Cardiac muscle cell (in vitro differentiated cells and primary cell): Measurements from ENCODE around the gene OAF. TPM values are rescaled to one million over a fixed set of nuclear protein-coding genes. Genes with fewer than 3 reads are reported as not detected.

Experiments used
- DNase-seq, 2 donors: peaks; one replicate each; pipeline versions ENCODE4 v3.0.0 to v3.0.0-alpha.2; 2010 to 2017; ENCODE audit warnings: low read depth in 1 of 2, low spot score in 1 of 2
- H3K27ac ChIP-seq: fragments of 200-600 bp; sonication (generic); 2 replicates; pipeline ENCODE4 v1.5.1; 2016
- H3K27me3 ChIP-seq: fragments of 200-600 bp; sonication (generic); 2 replicates; pipeline ENCODE4 v1.6.0; 2016; ENCODE audit warnings: control low read depth
- H3K36me3 ChIP-seq: fragments of 200-600 bp; sonication (generic); 2 replicates; pipeline ENCODE4 v1.5.1; 2016; ENCODE audit warnings: control low read depth
- H3K4me1 ChIP-seq: fragments of 200-600 bp; sonication (generic); 2 replicates; pipeline ENCODE4 v1.8.1; 2017; ENCODE audit warnings: low read depth, mild to moderate bottlenecking, mixed run types
- H3K4me3 ChIP-seq: fragments of 200-600 bp; sonication (generic); 2 replicates; pipeline ENCODE4 v1.5.1; 2016; ENCODE audit warnings: mild to moderate bottlenecking
- H3K9me3 ChIP-seq: fragments of 200-600 bp; sonication (generic); 2 replicates; pipeline ENCODE4 v1.5.1; 2017; ENCODE audit warnings: low read depth, mild to moderate bottlenecking, control low read depth
- CTCF ChIP-seq: IDR thresholded peaks from 2 replicates; pipeline ENCODE4 v1.5.1; 2012; ENCODE audit warnings: low read depth, mild to moderate bottlenecking, low read length
- polyA plus RNA-seq: library from polyadenylated mRNA; unstranded; fragments of >200 nt; fragmentation: Nextera tagmentation; extraction: Ambion mirVana; gene quantifications from 2 replicates; pipeline ENCODE4 v1.2.1, GENCODE V29; 2016
- total RNA-seq: library from RNA; depleted of rRNA; stranded (reverse); fragments of >200 nt; gene quantifications from 2 replicates; pipeline ENCODE4 v1.2.3, GENCODE V29; 2016

OAF gene
- total and polyA plus RNA-seq, 2 experiments from 2014 or later: 11.3 to 12.0 TPM

- H3K27ac ChIP-seq: no peak overlapping the region
- no peak for TF ChIP-seq CTCF
- peaks cover 26% of the 10 kb centered on the region for H3K27me3 ChIP-seq
- H3K9me3 ChIP-seq: no peaks in the 10 kb centered on the region
- H3K36me3 ChIP-seq: no peaks in the 10 kb centered on the region
- H3K4me1 ChIP-seq: no peaks in the 10 kb centered on the region
- DNase-seq: no peak
- no peak overlapping the region for H3K4me3 ChIP-seq
Observed at GRCh38 chr11:120182372-120182771, 28.5 kb upstream of the OAF start.

GRCh38 chr11:120182790-120183491 lies 27.9 kb upstream of the OAF start:
- no peaks in the 10 kb centered on the region for H3K36me3 ChIP-seq
- H3K9me3 ChIP-seq: no peaks in the 10 kb centered on the region
- H3K4me1 ChIP-seq: no peaks in the 10 kb centered on the region
- peak; percentile 50 for TF ChIP-seq CTCF
- H3K4me3 ChIP-seq: no peak overlapping the region
- peak in 1 of 2 donors; percentile 74 for DNase-seq
- peaks cover 21% of the 10 kb centered on the region for H3K27me3 ChIP-seq
- no peak overlapping the region for H3K27ac ChIP-seq

GRCh38 chr11:120183701-120184141 lies 27.1 kb upstream of the OAF start:
- Histone ChIP-seq H3K36me3 (no peaks in the 10 kb centered on the region), H3K9me3 (no peaks in the 10 kb centered on the region), H3K4me1 (no peaks in the 10 kb centered on the region), H3K4me3 (no peak overlapping the region), H3K27ac (no peak overlapping the region), H3K27me3 (peaks cover 16% of the 10 kb centered on the region)
- no peak for TF ChIP-seq CTCF
- no peak for DNase-seq

- H3K9me3 ChIP-seq: no peaks in the 10 kb centered on the region
- no peaks in the 10 kb centered on the region for H3K4me1 ChIP-seq
- H3K36me3 ChIP-seq: no peaks in the 10 kb centered on the region
- peaks cover 18% of the 10 kb centered on the region for H3K27me3 ChIP-seq
- no peak for TF ChIP-seq CTCF
- no peak for DNase-seq
- no peak overlapping the region for H3K4me3 ChIP-seq
- H3K27ac ChIP-seq: no peak overlapping the region
Observed at GRCh38 chr11:120184371-120184945, 26.4 kb upstream of the OAF start.

GRCh38 chr11:120184946-120185705 lies 25.7 kb upstream of the OAF start:
- H3K36me3 ChIP-seq: no peaks in the 10 kb centered on the region
- TF ChIP-seq CTCF: no peak
- DNase-seq: peak; percentile 52 to 72
- H3K4me1 ChIP-seq: no peaks in the 10 kb centered on the region
- H3K4me3 ChIP-seq: no peak overlapping the region
- H3K27ac ChIP-seq: no peak overlapping the region
- no peaks in the 10 kb centered on the region for H3K9me3 ChIP-seq
- peaks cover 14% of the 10 kb centered on the region for H3K27me3 ChIP-seq
